ENCODE measurements around the gene HHATL.
"Not testable (repeated sequence)": the region's sequence is repeated elsewhere in the genome, so short reads cannot be mapped to it uniquely, and the experiment has no call there.

HHATL gene

DNA sequence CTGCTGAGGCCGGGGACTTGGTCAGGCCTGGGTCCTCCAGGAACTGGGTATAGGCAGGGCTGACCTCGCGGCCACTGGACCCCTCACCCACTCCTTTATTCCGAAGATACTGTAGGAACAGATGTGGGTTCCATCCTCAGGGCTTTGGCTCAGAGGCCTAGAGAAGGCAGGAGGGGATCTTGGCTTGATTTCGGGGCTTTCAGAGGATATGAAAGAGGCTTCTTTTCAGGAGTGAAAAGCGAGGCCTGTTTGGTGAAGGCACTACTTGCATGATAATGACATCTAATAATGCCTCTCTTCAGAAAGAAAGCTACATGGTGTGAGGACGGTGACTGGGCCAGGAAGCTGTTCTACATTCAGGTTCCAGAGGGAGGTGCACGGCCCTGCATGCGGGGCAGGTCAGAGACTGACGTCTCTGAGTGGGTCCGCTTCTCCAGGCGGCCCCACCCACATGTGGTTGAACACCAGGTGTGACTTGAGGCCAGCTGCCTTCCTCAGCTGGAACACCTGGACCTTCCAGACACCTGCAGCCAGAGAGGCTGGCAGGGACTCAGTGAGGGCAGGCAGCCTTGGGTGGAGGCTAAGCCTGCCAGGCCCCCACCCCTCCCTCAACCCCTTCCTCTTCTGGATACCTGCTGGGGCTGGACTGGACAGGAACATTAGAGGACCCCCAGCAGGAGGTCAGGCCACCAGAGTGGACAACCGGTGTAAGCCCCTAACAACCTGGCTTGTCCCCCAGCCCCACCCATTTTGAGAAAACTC lies 31.1 kb upstream of the HHATL start:
- no peak for DNase-seq

DNA sequence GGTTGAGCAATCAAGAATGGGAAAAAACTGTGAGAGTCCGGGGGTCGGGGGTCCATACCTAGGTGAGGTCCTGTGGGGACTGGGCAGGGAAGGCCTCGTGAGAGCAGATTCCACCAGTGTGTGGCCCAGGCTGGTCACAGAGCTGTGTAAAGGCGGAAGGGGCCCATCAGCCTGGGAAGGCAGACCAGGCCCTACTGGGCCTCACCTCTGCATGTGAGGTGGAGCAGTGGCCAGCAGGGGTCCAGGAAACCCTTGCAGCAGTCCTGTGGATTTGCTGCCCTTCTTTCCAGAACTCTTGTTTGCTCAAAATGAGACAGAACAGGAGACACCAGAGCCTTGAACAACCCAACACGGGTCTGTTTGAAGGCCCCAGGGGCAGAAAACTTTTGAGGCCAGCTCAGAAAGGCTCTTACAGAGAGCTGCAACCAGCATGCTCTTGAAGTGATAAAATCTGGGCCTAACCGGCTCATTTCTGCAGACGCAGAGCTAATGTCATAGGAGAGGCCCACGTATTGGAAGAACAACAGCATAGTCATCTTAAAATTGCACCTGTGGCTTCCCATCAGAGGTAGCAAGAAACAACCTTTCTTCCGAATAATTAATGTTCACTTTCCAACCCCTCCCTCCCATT lies 30.3 kb upstream of the HHATL start:
- DNase-seq = no peak

DNA sequence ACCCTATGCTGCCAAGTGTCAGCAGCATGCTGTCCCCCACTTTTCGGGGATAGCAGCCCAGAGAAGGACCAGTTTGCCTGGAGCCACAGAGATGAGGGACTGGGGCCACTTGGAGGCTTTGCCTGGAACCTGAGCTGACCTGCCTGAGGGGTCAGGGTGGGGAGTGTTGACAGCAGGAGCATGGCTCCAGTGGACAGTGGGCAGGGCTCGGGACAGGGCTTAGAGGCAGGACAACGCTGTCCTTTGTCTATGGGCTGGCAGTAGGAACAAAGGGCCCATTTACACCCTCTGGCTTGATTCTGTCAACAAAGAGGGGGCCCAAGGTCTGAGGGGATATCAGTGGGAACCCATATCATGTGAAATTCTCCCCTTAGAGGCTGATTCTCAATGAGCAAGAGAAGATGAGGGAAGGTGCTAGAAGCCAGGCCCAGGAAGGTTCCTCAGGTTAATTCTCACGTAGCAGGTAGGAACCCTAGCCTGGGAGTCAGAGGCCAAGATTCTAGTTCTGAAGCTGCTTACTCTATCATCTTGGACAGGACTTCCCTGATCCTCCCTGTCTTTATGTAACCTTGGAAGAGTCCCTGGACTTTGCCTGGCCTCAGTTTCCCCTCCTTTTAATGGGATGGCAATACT lies 29.7 kb upstream of the HHATL start:
- no peak for DNase-seq

- no peak for DNase-seq
Measured at GRCh38 chr3:42731476-42732195, 29.0 kb upstream of the HHATL start.

DNA sequence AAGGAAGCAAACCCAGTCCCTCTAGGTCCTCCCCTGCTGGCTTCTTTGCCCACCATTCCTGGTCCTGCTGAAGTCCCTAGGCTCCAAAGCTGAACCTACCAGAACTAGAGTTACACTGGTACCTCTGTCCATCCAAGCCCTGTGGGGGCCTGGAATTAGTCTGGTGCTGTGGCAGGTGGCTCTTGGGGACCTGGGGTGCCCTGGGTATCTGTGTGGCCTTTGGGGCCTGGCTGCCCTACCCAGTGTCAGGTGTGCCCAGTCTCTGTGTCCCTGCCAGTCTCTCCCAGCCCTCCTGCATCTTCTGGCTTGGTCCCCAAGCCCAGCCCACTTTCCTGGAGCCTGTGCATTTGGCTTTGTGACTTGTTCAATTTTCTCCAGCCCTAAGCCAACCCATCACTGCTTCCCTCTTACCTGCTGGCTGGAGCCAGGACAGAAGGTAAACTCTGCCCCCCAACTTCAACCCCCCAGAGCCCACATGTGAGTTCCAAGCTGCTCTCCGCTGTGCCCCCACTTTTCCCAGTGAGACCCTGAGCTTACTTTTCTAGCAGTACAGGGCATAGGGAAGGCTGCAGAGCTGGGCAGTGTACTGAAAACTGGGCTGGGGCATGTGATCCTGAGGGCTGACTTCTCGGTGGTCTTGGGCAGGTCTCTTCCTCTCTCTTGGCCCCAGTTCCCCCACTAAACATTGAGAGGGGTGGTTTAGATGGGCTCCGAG lies 28.3 kb upstream of the HHATL start:
- no peak for DNase-seq

DNA sequence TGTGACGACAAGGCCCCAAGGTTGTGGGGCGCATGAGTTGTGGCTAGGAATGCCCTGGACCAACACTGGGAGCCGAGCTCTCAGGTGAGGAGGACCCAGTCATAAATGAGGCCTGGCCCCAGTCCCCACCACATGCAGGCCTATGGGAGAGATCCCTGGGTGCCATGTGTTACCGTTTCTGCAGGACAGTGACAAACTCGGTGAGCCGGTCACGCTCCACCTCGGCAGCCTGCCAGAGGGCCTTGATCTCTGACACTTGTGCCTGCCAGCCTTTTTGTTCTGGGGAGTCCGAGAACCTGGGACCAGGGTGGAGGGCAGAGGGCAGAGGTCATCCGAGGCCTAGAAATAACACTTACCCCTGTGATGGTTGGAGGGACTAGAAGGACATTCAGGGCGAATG lies 27.7 kb upstream of the HHATL start:
- DNase-seq = no peak

GRCh38 chr3:42729404-42730145 lies 27.0 kb upstream of the HHATL start:
- no peak for DNase-seq

GRCh38 chr3:42728668-42729364 lies 26.2 kb upstream of the HHATL start:
- no peak for DNase-seq

DNA sequence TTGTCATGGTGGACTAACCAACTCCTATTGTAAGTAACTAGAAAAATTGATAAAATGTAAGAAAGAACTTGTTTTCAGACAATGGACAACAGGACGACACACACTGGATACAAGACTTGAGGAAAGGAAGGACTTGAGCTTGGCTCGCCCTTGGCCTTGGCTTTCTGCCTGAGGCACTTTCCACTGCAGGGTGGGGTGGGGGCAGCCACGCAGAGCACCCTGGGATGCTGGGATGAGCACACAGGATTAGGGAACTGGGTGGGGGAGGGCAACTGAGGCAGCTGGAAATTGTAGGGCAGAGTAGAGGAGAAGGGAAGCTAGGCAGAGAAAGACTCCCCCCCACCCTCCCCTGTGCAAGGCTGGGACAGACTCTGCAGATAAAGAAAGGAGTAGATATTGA lies 25.5 kb upstream of the HHATL start:
- DNase-seq = no peak

- DNase-seq = no peak
Measured at GRCh38 chr3:42725454-42725853, 22.9 kb upstream of the HHATL start.

GRCh38 chr3:42723219-42723618 lies 20.6 kb upstream of the HHATL start:
- no peak for DNase-seq

DNA sequence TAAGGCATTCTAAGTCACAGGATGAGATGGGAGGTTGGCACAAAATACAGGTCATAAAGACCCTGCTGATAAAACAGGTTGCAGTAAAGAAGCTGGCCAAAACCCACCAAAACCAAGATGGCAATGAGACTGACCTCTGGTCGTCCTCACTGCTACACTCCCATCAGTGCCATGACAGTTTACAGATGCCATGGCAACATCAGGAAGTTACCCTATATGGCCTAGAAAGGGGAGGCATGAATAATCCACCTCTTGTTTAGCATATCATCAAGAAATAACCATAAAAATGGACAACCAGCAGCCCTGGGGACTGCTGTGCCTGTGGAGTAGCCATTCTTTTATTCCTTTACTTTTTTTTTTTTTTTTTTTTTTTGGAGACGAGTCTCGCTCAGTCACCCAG lies 19.8 kb upstream of the HHATL start:
- DNase-seq = not testable (repeated sequence)

GRCh38 chr3:42721690-42722089 lies 19.1 kb upstream of the HHATL start:
- DNase-seq = no peak

DNA sequence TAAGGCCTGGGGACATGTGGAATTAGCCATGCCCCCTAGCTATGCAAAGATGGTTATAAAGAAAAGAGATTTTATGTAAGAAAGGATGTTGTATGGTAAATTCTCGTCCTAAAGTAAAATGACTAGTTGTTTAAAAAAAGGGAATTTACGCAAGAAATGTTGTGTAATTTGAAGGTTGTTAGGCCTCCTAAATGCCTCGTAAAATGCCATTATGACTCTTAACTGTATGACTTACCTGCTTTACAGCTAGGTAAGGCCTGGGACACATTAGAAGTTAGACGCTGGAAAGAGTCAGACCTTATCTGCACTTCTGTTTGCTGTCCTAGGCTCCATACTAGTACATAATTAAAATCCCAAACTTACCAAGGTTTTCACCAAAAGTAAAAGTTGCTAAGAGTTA lies 17.5 kb upstream of the HHATL start:
- DNase-seq = no peak

- no peak for DNase-seq
Measured at GRCh38 chr3:42719002-42719401, 16.4 kb upstream of the HHATL start.

GRCh38 chr3:42718338-42718737 lies 15.7 kb upstream of the HHATL start:
- DNase-seq = no peak

DNA sequence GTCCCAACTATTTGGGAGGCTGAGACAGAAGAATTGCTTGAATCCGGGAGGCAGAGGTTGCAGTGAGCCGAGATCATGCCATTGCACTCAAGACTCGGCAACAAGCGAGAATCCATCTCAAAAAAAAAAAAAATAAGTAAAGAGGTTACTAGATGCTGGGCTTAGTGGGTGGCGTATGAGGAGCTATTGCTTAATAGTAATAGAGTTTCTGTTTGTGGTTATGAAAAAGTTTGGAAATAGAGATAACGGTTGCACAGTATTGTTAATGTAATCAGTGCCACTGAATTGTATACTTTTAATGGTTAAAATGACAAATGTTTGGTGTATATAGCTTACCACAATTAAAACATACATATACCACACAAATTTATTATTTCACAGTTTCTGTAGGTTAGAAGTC lies 14.7 kb upstream of the HHATL start:
- no peak for DNase-seq

DNA sequence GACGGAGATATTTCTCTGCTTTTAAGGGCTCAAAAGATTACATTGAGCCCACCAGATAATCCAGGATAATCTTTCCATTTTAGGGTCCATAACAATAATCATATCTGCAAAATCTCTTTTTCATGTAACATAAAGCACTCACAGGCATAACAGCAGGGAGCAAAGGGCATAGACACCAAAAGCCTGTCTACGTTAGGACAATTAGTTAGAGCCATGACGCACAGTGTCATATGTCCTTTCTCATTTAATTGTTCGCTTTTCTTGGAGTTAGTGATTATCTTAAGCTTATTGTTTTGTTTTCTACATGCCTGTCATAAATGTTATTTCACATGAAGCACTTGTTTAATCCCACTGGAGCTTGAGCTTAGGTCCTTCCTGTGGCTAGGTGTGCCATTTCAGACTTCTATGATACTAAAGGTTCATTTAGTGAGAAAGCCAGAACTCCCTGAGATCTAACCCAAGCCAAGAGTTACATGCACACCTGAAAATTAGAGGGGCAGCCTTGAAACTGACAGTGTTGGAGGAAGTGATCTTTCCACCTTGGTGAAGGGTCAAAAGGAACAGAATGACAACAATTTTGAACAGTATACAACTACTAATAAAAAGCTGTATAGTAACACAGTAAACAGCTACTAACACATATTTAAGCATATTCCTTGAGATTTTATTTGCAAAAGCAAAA lies 11.7 kb upstream of the HHATL start:
- DNase-seq = no peak

DNA sequence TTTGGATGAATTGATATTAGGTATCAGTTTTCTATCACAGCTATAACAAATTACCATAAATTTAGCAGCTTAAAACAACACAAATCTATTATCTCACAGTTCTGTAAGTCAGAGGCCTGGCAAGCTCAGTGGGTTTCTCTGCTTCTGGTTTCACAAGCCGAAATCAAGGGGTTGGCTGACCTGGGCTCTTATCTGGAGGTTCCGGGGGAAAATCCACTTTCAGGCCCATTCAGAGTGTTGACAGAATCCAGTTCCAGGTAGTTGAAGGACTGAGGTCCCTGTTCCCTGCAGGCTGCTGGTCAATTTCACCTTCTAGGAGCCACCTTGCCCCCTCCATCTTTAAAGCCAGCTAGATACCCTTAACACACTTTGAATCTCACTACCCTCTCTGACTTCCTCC lies 11.1 kb upstream of the HHATL start:
- DNase-seq = no peak

GRCh38 chr3:42712688-42713372 lies 10.2 kb upstream of the HHATL start:
- no peak for DNase-seq

DNA sequence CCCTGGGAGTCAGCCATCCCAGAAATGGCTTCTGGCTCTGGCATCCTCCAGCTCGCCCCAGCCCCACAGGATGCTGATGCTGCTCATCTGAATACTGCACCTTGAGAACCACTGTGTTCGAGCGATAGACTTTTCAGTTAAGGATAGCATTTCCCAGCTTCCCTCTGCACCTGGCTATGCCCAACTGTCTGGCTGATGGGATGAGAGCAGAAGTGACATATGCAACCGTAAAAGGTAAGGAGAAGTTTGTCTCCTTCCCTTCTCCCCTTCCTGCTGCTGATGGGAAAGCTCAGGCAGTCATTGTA lies 9.7 kb upstream of the HHATL start:
- DNase-seq = no peak

Data from T-helper 9 cell (primary cell).